ENCODE data around the gene KRT15.
"Not testable (repeated sequence)": the region's sequence is repeated elsewhere in the genome, so short reads cannot be mapped to it uniquely, and the experiment has no call there.

KRT15 gene

GRCh38 chr17:41542786-41543185 lies 24.1 kb upstream of the KRT15 start:
- DNase-seq: not testable (repeated sequence)

GRCh38 chr17:41542357-41542756 lies 23.7 kb upstream of the KRT15 start:
- no peak for DNase-seq

- no peak for DNase-seq
Observed at GRCh38 chr17:41540921-41541625, 22.4 kb upstream of the KRT15 start.

GRCh38 chr17:41539979-41540701 lies 21.4 kb upstream of the KRT15 start:
- no peak for DNase-seq

GRCh38 chr17:41539071-41539492 lies 20.4 kb upstream of the KRT15 start:
- DNase-seq: no peak

GRCh38 chr17:41538565-41538991 lies 19.9 kb upstream of the KRT15 start:
- no peak for DNase-seq

- no peak for DNase-seq
Observed at GRCh38 chr17:41537990-41538389, 19.3 kb upstream of the KRT15 start.

GRCh38 chr17:41537614-41537954 lies 18.9 kb upstream of the KRT15 start:
- DNase-seq: no peak

GRCh38 chr17:41536741-41537613 lies 18.3 kb upstream of the KRT15 start:
- no peak for DNase-seq

- DNase-seq: no peak
Observed at GRCh38 chr17:41535764-41536481, 17.2 kb upstream of the KRT15 start.

- DNase-seq: no peak
Observed at GRCh38 chr17:41534899-41535546, 16.3 kb upstream of the KRT15 start.

- no peak for DNase-seq
Observed at GRCh38 chr17:41533613-41534012, 14.9 kb upstream of the KRT15 start.

GRCh38 chr17:41532947-41533570 lies 14.4 kb upstream of the KRT15 start:
- no peak for DNase-seq

GRCh38 chr17:41531993-41532392 lies 13.3 kb upstream of the KRT15 start:
- no peak for DNase-seq

GRCh38 chr17:41530062-41531048 lies 11.7 kb upstream of the KRT15 start:
- DNase-seq: no peak

GRCh38 chr17:41529491-41529915 lies 10.8 kb upstream of the KRT15 start:
- DNase-seq: no peak

GRCh38 chr17:41528959-41529353 lies 10.3 kb upstream of the KRT15 start:
- DNase-seq: no peak

- no peak for DNase-seq
Observed at GRCh38 chr17:41527063-41528023, 8.7 kb upstream of the KRT15 start.

- DNase-seq: no peak
Observed at GRCh38 chr17:41524261-41524660, 5.6 kb upstream of the KRT15 start.

All from NCI-H1930 (cell line).